BE2C (cell line): Measurements from ENCODE around the gene CCIN.
"Not testable (repeated sequence)": the region's sequence is repeated elsewhere in the genome, so short reads cannot be mapped to it uniquely, and the experiment has no call there.

ENCODE experiments used
- DNase-seq: peaks from one replicate; pipeline ENCODE4 v3.0.0-alpha.2; 2020
- H3K27me3 ChIP-seq: fragments of 250-450 bp; sonication (Bioruptor Pico); 2 replicates; pipeline ENCODE4 v1.5.1; 2020; ENCODE audit warnings: mild to moderate bottlenecking
- H3K36me3 ChIP-seq: fragments of 250-450 bp; sonication (Bioruptor Pico); 2 replicates; pipeline ENCODE4 v1.5.1; 2020; ENCODE audit warnings: mild to moderate bottlenecking
- H3K4me1 ChIP-seq: fragments of 250-450 bp; sonication (Bioruptor Pico); 2 replicates; pipeline ENCODE4 v1.5.1; 2020
- H3K4me3 ChIP-seq: 2 replicates; pipeline ENCODE4 v1.5.1; 2011; ENCODE audit warnings: low read depth, low read length
- H3K9me3 ChIP-seq: fragments of 250-450 bp; sonication (Bioruptor Pico); 2 replicates; pipeline ENCODE4 v1.5.1; 2020
- CTCF ChIP-seq: IDR thresholded peaks from 2 replicates; pipeline ENCODE4 v1.5.1; 2012; ENCODE audit warnings: mild to moderate bottlenecking, low read depth, low read length

CCIN gene

DNA sequence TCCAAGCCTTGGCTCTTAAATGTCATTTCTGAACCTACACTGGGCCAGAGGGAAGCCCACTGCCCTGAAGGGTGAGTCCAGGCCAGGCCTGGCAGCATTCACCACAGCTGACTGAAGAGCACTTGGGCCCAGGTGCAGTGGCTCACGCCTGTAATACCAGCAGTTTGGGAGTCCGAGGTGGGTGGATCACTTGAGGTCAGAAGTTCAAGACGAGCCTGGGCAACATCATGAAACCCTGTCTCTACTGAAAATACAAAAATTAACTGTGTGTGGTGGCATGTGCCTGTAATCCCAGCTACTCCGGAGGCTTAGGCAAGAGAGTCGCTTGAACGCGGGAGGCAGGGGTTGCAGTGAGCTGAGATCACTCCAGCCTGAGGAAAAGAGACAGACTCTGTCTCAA, 5.1 kb downstream of the CCIN start:
- TF ChIP-seq CTCF = no peak
- Histone ChIP-seq H3K27me3 (no peaks in the 10 kb centered on the region), H3K9me3 (no peaks in the 10 kb centered on the region), H3K4me1 (no peaks in the 10 kb centered on the region), H3K36me3 (no peaks in the 10 kb centered on the region), H3K4me3 (no peak overlapping the region)
- DNase-seq = no peak

DNA sequence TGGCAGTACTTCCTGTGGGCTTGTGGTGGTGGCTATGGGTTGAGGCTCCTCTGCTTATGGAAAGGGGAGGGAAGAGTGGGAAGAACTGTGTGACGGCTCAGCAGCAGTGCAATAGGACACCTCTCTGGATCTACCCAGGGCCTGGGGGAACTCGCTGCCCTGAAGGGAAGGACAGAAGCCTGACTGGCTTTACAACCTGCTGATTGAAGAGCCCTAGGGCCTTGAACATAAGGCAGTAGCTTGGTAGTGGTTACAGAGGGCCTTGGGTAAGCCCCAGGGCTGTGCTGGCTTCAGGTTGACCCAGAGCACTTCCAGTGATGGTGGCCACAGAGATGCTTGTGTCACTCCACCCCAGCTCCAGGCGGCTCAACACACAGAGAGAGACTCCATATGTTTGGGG, 5.5 kb downstream of the CCIN start:
- H3K36me3 ChIP-seq = no peaks in the 10 kb centered on the region
- no peak for TF ChIP-seq CTCF
- H3K27me3 ChIP-seq = no peaks in the 10 kb centered on the region
- H3K9me3 ChIP-seq = no peaks in the 10 kb centered on the region
- DNase-seq = no peak
- no peak overlapping the region for H3K4me3 ChIP-seq
- H3K4me1 ChIP-seq = no peaks in the 10 kb centered on the region

- not testable (repeated sequence) for DNase-seq, H3K27me3 ChIP-seq, H3K36me3 ChIP-seq, H3K4me3 ChIP-seq, H3K9me3 ChIP-seq, H3K4me1 ChIP-seq
Observed at GRCh38 chr9:36175209-36175608, 6.0 kb downstream of the CCIN start.

- not testable (repeated sequence) for DNase-seq, H3K36me3 ChIP-seq, H3K27me3 ChIP-seq, H3K4me1 ChIP-seq, H3K4me3 ChIP-seq, H3K9me3 ChIP-seq
Observed at GRCh38 chr9:36176496-36176895, 7.3 kb downstream of the CCIN start.

- no peak for DNase-seq
- no peaks in the 10 kb centered on the region for H3K36me3 ChIP-seq
- H3K4me3 ChIP-seq = no peak overlapping the region
- no peak for TF ChIP-seq CTCF
- H3K27me3 ChIP-seq = no peaks in the 10 kb centered on the region
- no peaks in the 10 kb centered on the region for H3K9me3 ChIP-seq
- no peaks in the 10 kb centered on the region for H3K4me1 ChIP-seq
Observed at GRCh38 chr9:36177571-36177970, 8.4 kb downstream of the CCIN start.

- H3K4me1 ChIP-seq, H3K27me3 ChIP-seq, DNase-seq, H3K4me3 ChIP-seq, H3K9me3 ChIP-seq, H3K36me3 ChIP-seq: not testable (repeated sequence)
Observed at GRCh38 chr9:36180243-36180642, 11.1 kb downstream of the CCIN start.

- 0 out of 2 replicates have a peak, but pooled peaks cover 3% of the 10 kb centered on the region for H3K4me1 ChIP-seq
- H3K36me3 ChIP-seq = no peaks in the 10 kb centered on the region
- DNase-seq = no peak
Observed at GRCh38 chr9:36187414-36187813, 18.2 kb downstream of the CCIN start.

More at GRCh38 chr9:36187414-36187813, 18.2 kb downstream of the CCIN start:
- Histone ChIP-seq H3K9me3 (no peaks in the 10 kb centered on the region), H3K27me3 (no peaks in the 10 kb centered on the region), H3K4me3 (no peak overlapping the region)
- no peak for TF ChIP-seq CTCF
